ENCODE data around the gene ARID3B.

GRCh38 chr15:74621546-74621920, 80.5 kb downstream of the ARID3B start:
- no peak for TF ChIP-seq CTCF (IDR thresholded peaks at IDR 0.05)
- no peak for TF ChIP-seq EZH2phosphoT487 (IDR thresholded peaks at IDR 0.05)
